HepG2 (cell line): Measurements from ENCODE around the gene MC1R. TPM values are rescaled to one million over a fixed set of nuclear protein-coding genes. Genes with fewer than 3 reads are reported as not detected.

Source experiments
- ARNT2 ChIP-seq: sonication (generic); formaldehyde crosslinking; IDR thresholded peaks from 2 replicates; pipeline ENCODE4 v1.8.0; 2022; ENCODE audit warnings: mild to moderate bottlenecking, low read depth, missing genetic modification reagents, moderate library complexity
- ATF1 ChIP-seq: IDR thresholded peaks from 2 replicates; pipeline ENCODE4 v1.6.1; 2016; ENCODE audit warnings: mild to moderate bottlenecking, control low read depth
- FOXA3 ChIP-seq: IDR thresholded peaks from 2 replicates; pipeline ENCODE4 v1.6.1; 2016; ENCODE audit warnings: missing genetic modification reagents, missing compliant biosample characterization
- FOXK2 ChIP-seq: fragments of 450-650 bp; IDR thresholded peaks from 2 replicates; pipeline ENCODE4 v1.6.1; 2016
- GATA4 ChIP-seq: sonication (generic); IDR thresholded peaks from 2 replicates; pipeline ENCODE4 v1.6.1; 2016; ENCODE audit warnings: antibody characterized with exemption, low read depth, borderline replicate concordance
- HNRNPK ChIP-seq: fragments of 200-400 bp; formaldehyde crosslinking; IDR thresholded peaks from 2 replicates; pipeline ENCODE4 v1.6.1; 2018; ENCODE audit warnings: low read length, low read depth, moderate library complexity, mild to moderate bottlenecking; ENCODE audit not compliant: poor library complexity, severe bottlenecking
- MTA1 ChIP-seq: sonication (generic); formaldehyde crosslinking; IDR thresholded peaks from 2 replicates; pipeline ENCODE4 v1.4.0; 2020; ENCODE audit warnings: missing genetic modification reagents, mild to moderate bottlenecking, borderline replicate concordance
- MXD4 ChIP-seq: IDR thresholded peaks from 2 replicates; pipeline ENCODE4 v1.6.1; 2016; ENCODE audit warnings: mild to moderate bottlenecking, missing biosample characterization, missing genetic modification reagents
- NCOA5 ChIP-seq: sonication (generic); formaldehyde crosslinking; IDR thresholded peaks from 2 replicates; pipeline ENCODE4 v1.4.0; 2020; ENCODE audit warnings: missing genetic modification reagents
- RFXAP ChIP-seq: sonication (generic); formaldehyde crosslinking; IDR thresholded peaks from 2 replicates; pipeline ENCODE4 v1.4.0; 2020; ENCODE audit warnings: missing genetic modification reagents, borderline replicate concordance
- ZBTB34 ChIP-seq: sonication (generic); formaldehyde crosslinking; IDR thresholded peaks from 2 replicates; pipeline ENCODE4 v1.8.0; 2022; ENCODE audit warnings: mild to moderate bottlenecking, missing genetic modification reagents
- ZKSCAN5 ChIP-seq: sonication (generic); formaldehyde crosslinking; IDR thresholded peaks from 2 replicates; pipeline ENCODE4 v1.5.1; 2020; ENCODE audit warnings: mild to moderate bottlenecking, missing genetic modification reagents
- ZNF18 ChIP-seq: sonication (generic); formaldehyde crosslinking; IDR thresholded peaks from 2 replicates; pipeline ENCODE4 v1.8.0; 2022; ENCODE audit warnings: mild to moderate bottlenecking, missing genetic modification reagents; ENCODE audit not compliant: insufficient replicate concordance
- ZNF235 ChIP-seq: sonication (generic); formaldehyde crosslinking; IDR thresholded peaks from 2 replicates; pipeline ENCODE4 v1.8.1; 2023; ENCODE audit warnings: mild to moderate bottlenecking, missing genetic modification reagents, borderline replicate concordance
- ZNF530 ChIP-seq: sonication (generic); formaldehyde crosslinking; IDR thresholded peaks from 2 replicates; pipeline ENCODE4 v1.5.0; 2020; ENCODE audit warnings: low read depth, mild to moderate bottlenecking, missing genetic modification reagents
- ZNF556 ChIP-seq: sonication (generic); formaldehyde crosslinking; IDR thresholded peaks from 2 replicates; pipeline ENCODE4 v1.4.0; 2020; ENCODE audit warnings: mild to moderate bottlenecking, missing genetic modification reagents, borderline replicate concordance
- ZNF687 ChIP-seq: sonication (generic); formaldehyde crosslinking; IDR thresholded peaks from 2 replicates; pipeline ENCODE4 v1.5.1; 2020; ENCODE audit warnings: mild to moderate bottlenecking, missing genetic modification reagents, moderate library complexity
- polyA plus RNA-seq, 8 experiments: library from polyadenylated mRNA; depleted of rRNA in 3 of 8; stranded (reverse) in 7 of 8; unstranded in 1 of 8; fragments of >200 nt; fragmentation: Illumina TruSeq in 4 of 8; extraction: Trizol in 4 of 8; gene quantifications; 2 replicates each; pipeline versions ENCODE4 v1.2.1 to v1.2.3, GENCODE V29; 2011 to 2016; ENCODE audit warnings: low read depth in 4 of 8, missing spikeins in 1 of 8, mixed read lengths in 1 of 8; ENCODE audit not compliant: insufficient read depth in 1 of 8
- total RNA-seq, 5 experiments: library from RNA; depleted of rRNA; stranded (reverse); fragments of >200 nt; fragmentation: Illumina TruSeq; extraction: Trizol; gene quantifications; 2 replicates each; pipeline ENCODE4 v1.2.3, GENCODE V29; 2016; ENCODE audit warnings: low read depth in 1 of 5
- TF ChIP-seq, protein P1 (sequence below): sonication (generic); formaldehyde crosslinking; IDR thresholded peaks from 2 replicates; pipeline ENCODE4 v1.4.0; 2020; ENCODE audit warnings: missing genetic modification reagents, borderline replicate concordance

MC1R gene
- total and polyA plus RNA-seq, 2 of the 13 experiments (the other 11 are each of a cell fraction or from before 2014, with no cell fraction given): 9.1 to 14.8 TPM

- TF ChIP-seq ZNF687 (peak; percentile 71), MTA1 (0 out of 2 replicates have a peak, but pooled peaks have one; percentile 2), ATF1 (CRISPR knock-in tag) (no peak), FOXK2 (no peak), NCOA5 (CRISPR knock-in tag) (no peak), RFXAP (peak; percentile 5; the same call in 1 of the 2 replicates), ARNT2 (peak; percentile 50), ZNF530 (CRISPR knock-in tag) (no peak), ZNF556 (CRISPR knock-in tag) (peak; percentile 18; the same call in 1 of the 2 replicates), FOXA3 (peak; percentile 68), HNRNPK (no peak), ZNF235 (CRISPR knock-in tag) (0 out of 2 replicates have a peak, but pooled peaks have one; percentile 4), ZNF18 (CRISPR knock-in tag) (peak; percentile 85), ZBTB34 (peak; percentile 58; the same call in 1 of the 2 replicates), MXD4 (0 out of 2 replicates have a peak, but pooled peaks have one; percentile 64), ZKSCAN5 (CRISPR knock-in tag) (0 out of 2 replicates have a peak, but pooled peaks have one; percentile 20), GATA4 (peak; percentile 56)
- TF ChIP-seq, protein P1, sequence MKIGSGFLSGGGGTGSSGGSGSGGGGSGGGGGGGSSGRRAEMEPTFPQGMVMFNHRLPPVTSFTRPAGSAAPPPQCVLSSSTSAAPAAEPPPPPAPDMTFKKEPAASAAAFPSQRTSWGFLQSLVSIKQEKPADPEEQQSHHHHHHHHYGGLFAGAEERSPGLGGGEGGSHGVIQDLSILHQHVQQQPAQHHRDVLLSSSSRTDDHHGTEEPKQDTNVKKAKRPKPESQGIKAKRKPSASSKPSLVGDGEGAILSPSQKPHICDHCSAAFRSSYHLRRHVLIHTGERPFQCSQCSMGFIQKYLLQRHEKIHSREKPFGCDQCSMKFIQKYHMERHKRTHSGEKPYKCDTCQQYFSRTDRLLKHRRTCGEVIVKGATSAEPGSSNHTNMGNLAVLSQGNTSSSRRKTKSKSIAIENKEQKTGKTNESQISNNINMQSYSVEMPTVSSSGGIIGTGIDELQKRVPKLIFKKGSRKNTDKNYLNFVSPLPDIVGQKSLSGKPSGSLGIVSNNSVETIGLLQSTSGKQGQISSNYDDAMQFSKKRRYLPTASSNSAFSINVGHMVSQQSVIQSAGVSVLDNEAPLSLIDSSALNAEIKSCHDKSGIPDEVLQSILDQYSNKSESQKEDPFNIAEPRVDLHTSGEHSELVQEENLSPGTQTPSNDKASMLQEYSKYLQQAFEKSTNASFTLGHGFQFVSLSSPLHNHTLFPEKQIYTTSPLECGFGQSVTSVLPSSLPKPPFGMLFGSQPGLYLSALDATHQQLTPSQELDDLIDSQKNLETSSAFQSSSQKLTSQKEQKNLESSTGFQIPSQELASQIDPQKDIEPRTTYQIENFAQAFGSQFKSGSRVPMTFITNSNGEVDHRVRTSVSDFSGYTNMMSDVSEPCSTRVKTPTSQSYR (CRISPR knock-in tag): peak; percentile 29; the same call in 1 of the 2 replicates
Measured at GRCh38 chr16:89921702-89922476, 3.2 kb downstream of the MC1R start (continued).
